GM06990 (cell line): ENCODE data around the gene KRTAP5-10.
"Not testable (repeated sequence)": the region's sequence is repeated elsewhere in the genome, so short reads cannot be mapped to it uniquely, and the experiment has no call there.

Source experiments
- DNase-seq: peaks from one replicate; pipeline ENCODE4 v3.0.0-alpha.2; 2011; ENCODE audit not compliant: insufficient read length; ENCODE audit errors: extremely low read depth
- H3K27me3 ChIP-seq: replicated peaks from 2 replicates; pipeline ENCODE4 v1.6.0; 2011; ENCODE audit warnings: low read length; ENCODE audit not compliant: control insufficient read depth, insufficient read depth
- H3K36me3 ChIP-seq: 2 replicates; pipeline ENCODE4 v1.5.1; 2011; ENCODE audit warnings: low read length; ENCODE audit not compliant: control insufficient read depth, insufficient read depth
- H3K4me3 ChIP-seq: replicated peaks from 2 replicates; pipeline ENCODE4 v1.5.1; 2011; ENCODE audit warnings: low read depth, mild to moderate bottlenecking, control low read depth, low read length
- CTCF ChIP-seq: IDR thresholded peaks from 2 replicates; pipeline ENCODE4 v1.5.1; 2011; ENCODE audit warnings: low read length, control low read depth, mild to moderate bottlenecking, inconsistent platforms; ENCODE audit not compliant: insufficient read depth, poor library complexity, severe bottlenecking

KRTAP5-10 gene

GRCh38 chr11:71577469-71578004 lies 12.2 kb downstream of the KRTAP5-10 start:
- Histone ChIP-seq H3K4me3 (no peak overlapping the region), H3K27me3 (no peaks in the 10 kb centered on the region), H3K36me3 (no peaks in the 10 kb centered on the region)
- no peak for TF ChIP-seq CTCF
- DNase-seq: no peak

- H3K36me3 ChIP-seq, H3K27me3 ChIP-seq, H3K4me3 ChIP-seq, DNase-seq: not testable (repeated sequence)
Observed at GRCh38 chr11:71579513-71579912, 14.2 kb downstream of the KRTAP5-10 start.

- peak; percentile 94 for TF ChIP-seq CTCF
- Histone ChIP-seq H3K36me3 (no peaks in the 10 kb centered on the region), H3K4me3 (no peak overlapping the region), H3K27me3 (no peaks in the 10 kb centered on the region)
- DNase-seq: no peak
Observed at GRCh38 chr11:71580057-71581003, 15.0 kb downstream of the KRTAP5-10 start.

- TF ChIP-seq CTCF: no peak
- no peak overlapping the region for H3K4me3 ChIP-seq
- no peaks in the 10 kb centered on the region for H3K27me3 ChIP-seq
- no peak for DNase-seq
- H3K36me3 ChIP-seq: no peaks in the 10 kb centered on the region
Observed at GRCh38 chr11:71581826-71582225, 16.5 kb downstream of the KRTAP5-10 start.

GRCh38 chr11:71582309-71582895 lies 17.0 kb downstream of the KRTAP5-10 start, which contains the start of gene KRTAP5-11:
TSS of gene KRTAP5-11 (minus strand) at chr11:71582875. CDS start at chr11:71582837, 38 bp downstream.
- Histone ChIP-seq H3K27me3 (no peaks in the 10 kb centered on the region), H3K36me3 (no peaks in the 10 kb centered on the region), H3K4me3 (no peak within 1 kb of the TSS)
- TF ChIP-seq CTCF: no peak
- no peak for DNase-seq

- DNase-seq, H3K36me3 ChIP-seq, H3K4me3 ChIP-seq, H3K27me3 ChIP-seq: not testable (repeated sequence)
Observed at GRCh38 chr11:71582969-71583368, 17.6 kb downstream of the KRTAP5-10 start.

GRCh38 chr11:71585673-71586072 lies 20.3 kb downstream of the KRTAP5-10 start:
- H3K27me3 ChIP-seq, DNase-seq, H3K4me3 ChIP-seq, H3K36me3 ChIP-seq: not testable (repeated sequence)

- DNase-seq, H3K4me3 ChIP-seq, H3K27me3 ChIP-seq, H3K36me3 ChIP-seq: not testable (repeated sequence)
Observed at GRCh38 chr11:71588314-71588713, 23.0 kb downstream of the KRTAP5-10 start.
